ENCODE results near the gene ABHD10. TPM values are rescaled to one million over a fixed set of nuclear protein-coding genes. Genes with fewer than 3 reads are reported as not detected.

ABHD10 gene
- total and polyA plus RNA-seq, 8 donors: 11.6 to 61.7 (median 15.1) TPM; not detected in 1

DNA sequence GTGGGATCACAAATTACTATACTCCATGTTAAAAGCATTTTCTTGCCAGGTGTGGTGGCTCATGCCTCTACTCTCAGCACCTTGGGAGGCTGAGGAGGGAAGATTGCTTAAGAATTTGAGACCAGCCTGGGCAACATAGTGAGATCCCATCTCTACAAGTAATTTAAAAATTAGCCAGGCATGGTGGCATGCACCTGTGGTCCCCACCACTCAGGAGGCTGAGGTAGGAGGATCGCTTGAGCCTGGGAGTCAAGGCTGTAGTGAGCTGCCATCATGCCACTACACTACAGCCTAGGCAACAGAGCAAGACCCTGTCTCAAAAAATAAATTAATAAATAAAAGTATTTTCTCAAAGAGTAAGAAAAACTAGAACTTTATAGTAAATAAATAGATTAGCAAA is 22.9 kb upstream of the ABHD10 start:
- no peak overlapping the region for H3K27ac ChIP-seq
- no peak for DNase-seq
- H3K36me3 ChIP-seq: peaks cover 10 to 40% (median 24%) of the 10 kb centered on the region in 4 donors
- 96 to 100% (median 98%) methylated on average over 1 of the region's 1 CpG for WGBS, 5 donors
- H3K9me3 ChIP-seq: no peaks in the 10 kb centered on the region
- intact Hi-C loops (cut with DNase I; ENCODE audit: low total_unique reads): no loop called here
- H3K4me3 ChIP-seq: no peak overlapping the region
- peaks cover 0 to 9% (median 7%) of the 10 kb centered on the region in 4 donors for H3K4me1 ChIP-seq
- TF ChIP-seq, protein P1, sequence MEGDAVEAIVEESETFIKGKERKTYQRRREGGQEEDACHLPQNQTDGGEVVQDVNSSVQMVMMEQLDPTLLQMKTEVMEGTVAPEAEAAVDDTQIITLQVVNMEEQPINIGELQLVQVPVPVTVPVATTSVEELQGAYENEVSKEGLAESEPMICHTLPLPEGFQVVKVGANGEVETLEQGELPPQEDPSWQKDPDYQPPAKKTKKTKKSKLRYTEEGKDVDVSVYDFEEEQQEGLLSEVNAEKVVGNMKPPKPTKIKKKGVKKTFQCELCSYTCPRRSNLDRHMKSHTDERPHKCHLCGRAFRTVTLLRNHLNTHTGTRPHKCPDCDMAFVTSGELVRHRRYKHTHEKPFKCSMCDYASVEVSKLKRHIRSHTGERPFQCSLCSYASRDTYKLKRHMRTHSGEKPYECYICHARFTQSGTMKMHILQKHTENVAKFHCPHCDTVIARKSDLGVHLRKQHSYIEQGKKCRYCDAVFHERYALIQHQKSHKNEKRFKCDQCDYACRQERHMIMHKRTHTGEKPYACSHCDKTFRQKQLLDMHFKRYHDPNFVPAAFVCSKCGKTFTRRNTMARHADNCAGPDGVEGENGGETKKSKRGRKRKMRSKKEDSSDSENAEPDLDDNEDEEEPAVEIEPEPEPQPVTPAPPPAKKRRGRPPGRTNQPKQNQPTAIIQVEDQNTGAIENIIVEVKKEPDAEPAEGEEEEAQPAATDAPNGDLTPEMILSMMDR (IDR thresholded peaks at IDR 0.05): no peak
- TF ChIP-seq POLR2AphosphoS5 (IDR thresholded peaks at IDR 0.05) (no peak), POLR2A (IDR thresholded peaks at IDR 0.05) (no peak), EP300 (IDR thresholded peaks at IDR 0.05) (no peak)
- H3K27me3 ChIP-seq: no peaks in the 10 kb centered on the region

DNA sequence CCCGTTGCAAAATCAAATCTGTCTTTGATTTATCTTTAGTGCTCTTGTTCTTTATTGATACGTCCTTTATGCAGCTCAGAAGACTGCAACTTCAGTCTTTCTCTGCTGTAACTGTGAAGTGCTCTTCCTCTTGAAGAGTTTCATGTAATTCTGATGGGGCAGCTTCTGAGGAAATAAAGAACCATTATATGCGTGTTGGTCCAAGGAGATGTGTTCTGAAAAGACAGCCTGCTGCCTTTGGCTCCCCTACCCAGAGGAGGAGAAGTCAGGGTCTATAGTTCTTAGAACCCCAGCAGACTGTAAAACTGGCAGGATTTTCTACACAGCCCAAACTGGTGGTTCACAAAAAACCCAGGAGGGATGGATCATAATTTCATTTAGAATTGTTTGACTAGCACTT is 22.4 kb upstream of the ABHD10 start:
- Histone ChIP-seq H3K27me3 (no peaks in the 10 kb centered on the region), H3K9me3 (no peaks in the 10 kb centered on the region), H3K4me3 (no peak overlapping the region), H3K27ac (no peak overlapping the region), H3K4me1 (peaks cover 0 to 9% (median 7%) of the 10 kb centered on the region in 4 donors), H3K36me3 (peaks cover 10 to 40% (median 24%) of the 10 kb centered on the region in 4 donors)
- 87 to 98% (median 91%) methylated on average over 3 of the region's 3 CpGs for WGBS, 5 donors
- TF ChIP-seq POLR2AphosphoS5 (IDR thresholded peaks at IDR 0.05): no peak
- TF ChIP-seq, protein P1 (IDR thresholded peaks at IDR 0.05): no peak
- TF ChIP-seq POLR2A (IDR thresholded peaks at IDR 0.05): no peak
- no peak for TF ChIP-seq EP300 (IDR thresholded peaks at IDR 0.05)
- no peak for DNase-seq
- intact Hi-C loops (cut with DNase I; ENCODE audit: low total_unique reads): no loop called here

DNA sequence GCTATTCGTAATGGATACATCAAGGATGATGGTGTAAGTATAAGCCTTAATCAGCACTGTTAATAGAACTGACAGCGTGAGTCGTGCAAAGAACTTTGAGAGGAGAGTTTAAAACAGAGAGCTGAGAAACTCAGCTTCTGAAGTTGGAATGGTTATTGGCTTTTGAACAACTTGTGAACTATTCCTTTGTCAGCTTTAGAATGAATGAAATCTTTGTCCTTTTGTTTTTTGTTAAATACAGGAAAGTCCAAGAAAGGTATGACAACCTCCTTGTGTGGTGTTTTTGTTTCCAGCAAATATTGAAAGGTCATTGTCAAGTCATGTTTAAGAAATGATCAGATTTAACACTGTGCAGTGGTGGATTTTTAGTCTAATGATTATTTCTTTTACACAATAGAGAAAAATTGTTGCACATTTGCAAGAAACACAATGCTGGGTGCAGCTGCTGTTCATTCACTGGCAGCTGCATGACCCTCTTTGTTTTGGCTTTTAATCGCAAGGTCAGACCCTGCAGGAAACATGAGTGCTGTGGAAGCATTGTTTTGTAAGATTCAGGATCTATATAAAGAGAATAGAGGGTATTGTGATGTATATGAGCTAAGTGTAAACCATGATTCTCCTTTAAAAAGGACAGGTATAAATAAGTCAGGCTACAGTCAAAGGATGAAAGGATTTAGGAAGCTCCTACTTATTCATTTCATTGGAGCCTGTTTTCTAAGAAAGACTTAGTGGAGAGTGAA is 21.7 kb upstream of the ABHD10 start:
- 39 to 56% (median 51%) methylated on average over 4 of the region's 4 CpGs for WGBS, 5 donors
- peaks cover 0 to 9% (median 7%) of the 10 kb centered on the region in 4 donors for H3K4me1 ChIP-seq
- intact Hi-C loops (cut with DNase I; ENCODE audit: low total_unique reads): no loop called here
- H3K27ac ChIP-seq: no peak overlapping the region
- no peak for DNase-seq
- TF ChIP-seq POLR2A (IDR thresholded peaks at IDR 0.05): no peak
- TF ChIP-seq EP300 (IDR thresholded peaks at IDR 0.05): no peak
- TF ChIP-seq, protein P1 (IDR thresholded peaks at IDR 0.05): no peak
- TF ChIP-seq POLR2AphosphoS5 (IDR thresholded peaks at IDR 0.05): no peak
- H3K4me3 ChIP-seq: no peak overlapping the region
- H3K36me3 ChIP-seq: peaks cover 10 to 44% (median 25%) of the 10 kb centered on the region in 4 donors
- H3K9me3 ChIP-seq: no peaks in the 10 kb centered on the region
- H3K27me3 ChIP-seq: no peaks in the 10 kb centered on the region

DNA sequence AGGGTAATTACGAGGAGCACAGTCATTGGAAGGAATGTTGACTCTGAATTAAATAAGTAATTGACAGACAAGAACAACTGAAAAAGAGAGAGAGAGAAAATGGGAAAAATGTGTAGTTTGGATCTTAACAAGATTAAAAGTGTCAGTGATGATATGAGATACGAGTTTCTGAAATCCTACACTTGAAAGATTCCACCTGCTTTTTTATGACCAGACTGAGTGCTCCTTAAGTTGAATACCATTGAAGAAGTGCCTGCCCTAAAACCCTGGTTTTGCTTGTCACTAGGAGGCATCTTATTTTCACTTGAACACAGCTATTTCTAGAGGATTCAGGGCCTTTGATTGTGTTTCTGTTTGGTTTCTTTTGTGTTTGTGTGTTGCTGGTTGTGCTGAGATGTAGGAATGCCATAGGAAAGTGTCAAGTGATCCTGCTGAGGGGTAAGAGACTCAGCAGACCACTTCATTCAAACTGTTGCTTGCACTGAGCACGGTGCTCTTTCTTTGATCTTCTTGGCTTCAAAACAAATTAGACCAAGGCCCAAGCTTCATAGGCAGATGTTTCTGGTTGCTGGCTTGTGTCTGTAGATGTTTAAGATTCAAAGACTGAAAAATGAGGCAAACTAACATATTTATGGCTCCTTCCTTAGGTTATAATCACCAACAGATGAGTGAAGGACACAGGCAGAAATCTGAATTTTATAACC is 17.2 kb upstream of the ABHD10 start:
- no peak for DNase-seq
- peaks cover 0 to 4% (median 1%) of the 10 kb centered on the region in 4 donors for H3K4me1 ChIP-seq
- WGBS, 5 donors: 62 to 82% (median 71%) methylated on average over 3 of the region's 3 CpGs
- H3K27ac ChIP-seq: no peak overlapping the region
- peaks cover 4 to 34% (median 12%) of the 10 kb centered on the region in 4 donors for H3K36me3 ChIP-seq
- H3K4me3 ChIP-seq: no peak overlapping the region
- intact Hi-C loops (cut with DNase I; ENCODE audit: low total_unique reads): loop anchor here (10.0 kb wide), 1 partner anchor 107 kb away; the partner anchor contains the start of gene PHLDB2
- no peaks in the 10 kb centered on the region for H3K27me3 ChIP-seq
- H3K9me3 ChIP-seq: no peaks in the 10 kb centered on the region
- TF ChIP-seq, protein P1 (IDR thresholded peaks at IDR 0.05): no peak
- no peak for TF ChIP-seq POLR2A (IDR thresholded peaks at IDR 0.05)
- no peak for TF ChIP-seq POLR2AphosphoS5 (IDR thresholded peaks at IDR 0.05)
- no peak for TF ChIP-seq EP300 (IDR thresholded peaks at IDR 0.05)
